Measurements from ENCODE around the gene CYSLTR2.

The CYSLTR2 gene, protein sequence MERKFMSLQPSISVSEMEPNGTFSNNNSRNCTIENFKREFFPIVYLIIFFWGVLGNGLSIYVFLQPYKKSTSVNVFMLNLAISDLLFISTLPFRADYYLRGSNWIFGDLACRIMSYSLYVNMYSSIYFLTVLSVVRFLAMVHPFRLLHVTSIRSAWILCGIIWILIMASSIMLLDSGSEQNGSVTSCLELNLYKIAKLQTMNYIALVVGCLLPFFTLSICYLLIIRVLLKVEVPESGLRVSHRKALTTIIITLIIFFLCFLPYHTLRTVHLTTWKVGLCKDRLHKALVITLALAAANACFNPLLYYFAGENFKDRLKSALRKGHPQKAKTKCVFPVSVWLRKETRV

DNA sequence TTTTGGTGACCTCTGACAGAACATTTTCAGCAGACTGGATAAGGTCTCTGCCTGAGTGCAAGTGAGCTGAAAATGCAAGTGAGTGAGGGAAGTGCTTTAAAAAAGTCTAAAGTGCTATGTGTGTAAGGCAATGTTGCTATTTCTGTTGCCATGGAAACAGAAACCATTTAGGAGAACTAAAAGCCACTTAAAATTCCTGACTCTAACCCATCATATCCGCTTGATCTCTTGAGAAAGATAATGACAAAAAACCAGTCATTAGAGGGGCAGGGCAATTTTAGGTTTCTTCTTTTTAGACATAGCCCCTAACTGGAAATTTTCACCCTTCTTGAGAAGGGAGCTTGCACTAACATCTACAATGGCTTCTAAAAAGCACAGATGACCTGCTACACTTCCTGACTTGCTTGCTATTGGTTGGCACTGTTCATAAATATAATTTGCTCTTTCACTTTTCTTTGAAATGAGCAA lies at the start of gene CYSLTR2:
TSS of gene CYSLTR2 (plus strand) at position 458 of the 468 bp plus-strand sequence. CDS start 52,889 bp downstream, outside the sequence.
- no peak for DNase-seq

DNA sequence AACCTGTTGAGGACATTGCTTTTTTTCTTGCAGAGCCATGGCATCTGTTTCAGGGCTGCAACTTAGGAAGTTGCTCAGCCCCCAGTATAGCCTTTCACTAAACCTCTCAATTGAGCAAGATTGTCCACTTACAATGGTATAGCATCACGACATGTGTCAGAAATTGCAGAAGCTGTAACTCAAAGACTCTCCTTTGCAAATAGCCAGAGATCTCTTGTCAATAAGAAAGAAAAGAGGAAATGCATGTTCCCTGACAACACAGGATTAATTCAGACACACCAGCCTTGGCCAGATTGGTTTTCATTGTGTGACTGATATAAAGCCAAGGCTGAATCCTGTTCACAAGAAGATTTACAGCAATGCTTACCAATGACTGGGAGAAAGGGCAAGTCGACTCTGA lies 38.7 kb upstream of the CYSLTR2 start:
- DNase-seq: no peak

DNA sequence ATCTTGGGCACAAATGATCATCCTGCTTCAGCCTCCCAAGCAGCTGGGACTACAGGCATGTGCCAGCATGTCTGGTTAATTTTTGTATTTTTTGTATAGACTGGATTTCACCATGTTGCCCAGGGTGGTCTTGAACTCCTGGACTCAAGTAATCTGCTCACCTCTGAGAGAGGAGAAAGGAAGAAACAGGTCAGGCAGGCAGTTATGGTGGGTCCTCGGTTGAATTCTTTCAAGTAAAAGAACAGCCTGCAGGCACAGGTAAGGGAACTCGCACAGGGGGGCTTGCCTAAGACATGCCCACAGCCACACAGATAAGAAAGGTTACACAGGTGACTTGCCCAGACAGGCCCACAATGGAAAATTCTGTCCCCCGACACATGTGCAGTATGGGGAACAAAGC lies 34.8 kb upstream of the CYSLTR2 start:
- DNase-seq: no peak

DNA sequence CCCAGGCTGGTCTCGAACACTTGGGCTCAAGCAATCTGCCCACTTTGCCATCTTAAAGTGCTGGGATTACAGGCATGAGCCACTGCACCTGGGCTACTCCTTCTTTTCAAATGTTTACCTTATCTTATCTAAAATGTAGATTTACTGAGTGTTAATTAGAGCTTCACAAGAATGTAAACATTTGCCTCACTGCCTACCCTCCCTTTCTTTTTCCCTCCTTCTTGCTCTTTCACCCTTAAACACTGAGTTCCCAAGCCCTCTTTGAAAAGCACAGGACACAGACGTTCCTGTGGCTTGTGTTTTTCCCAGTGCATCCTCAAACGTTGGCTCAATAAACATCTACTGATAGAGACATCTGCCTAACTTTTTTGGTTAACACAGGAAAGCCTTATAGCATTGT lies 32.7 kb upstream of the CYSLTR2 start:
- no peak for DNase-seq

DNA sequence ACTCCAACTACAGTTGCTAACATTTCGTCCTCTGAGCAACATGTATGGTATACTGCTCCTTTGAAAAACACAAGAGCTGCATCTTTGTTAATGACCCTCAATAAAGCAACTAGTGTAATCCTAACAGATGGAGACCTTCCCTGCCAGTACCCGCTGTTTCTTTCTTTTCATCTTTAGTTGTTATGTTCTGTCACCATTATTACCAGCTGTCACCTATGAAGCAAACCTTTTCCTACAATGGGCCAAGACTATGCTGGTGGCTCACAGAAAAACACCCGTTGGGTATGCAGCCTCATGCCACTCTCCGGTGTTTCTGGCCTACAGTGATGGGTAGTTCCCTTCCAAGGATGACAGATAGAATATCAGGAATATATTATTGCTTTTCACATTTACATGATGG lies 29.7 kb upstream of the CYSLTR2 start:
- DNase-seq: no peak

DNA sequence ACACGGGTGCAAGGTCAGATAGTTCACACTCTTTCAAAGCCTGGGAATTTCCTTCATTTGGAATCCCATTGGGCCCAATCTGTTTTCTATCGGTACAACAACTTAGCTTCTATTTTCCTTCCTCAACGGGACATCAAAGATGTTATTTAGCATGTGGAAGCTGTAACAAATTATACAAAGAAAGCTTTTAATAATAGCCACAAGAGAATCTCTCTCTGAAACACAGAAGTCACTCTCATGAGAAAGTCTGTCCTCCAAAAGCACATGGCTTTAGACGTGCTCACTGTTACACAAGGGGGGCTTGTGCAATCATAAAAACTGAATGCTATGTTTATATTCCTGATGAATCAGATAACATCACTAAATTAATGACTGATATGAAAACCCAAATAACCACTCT lies 28.9 kb upstream of the CYSLTR2 start:
- DNase-seq: no peak

DNA sequence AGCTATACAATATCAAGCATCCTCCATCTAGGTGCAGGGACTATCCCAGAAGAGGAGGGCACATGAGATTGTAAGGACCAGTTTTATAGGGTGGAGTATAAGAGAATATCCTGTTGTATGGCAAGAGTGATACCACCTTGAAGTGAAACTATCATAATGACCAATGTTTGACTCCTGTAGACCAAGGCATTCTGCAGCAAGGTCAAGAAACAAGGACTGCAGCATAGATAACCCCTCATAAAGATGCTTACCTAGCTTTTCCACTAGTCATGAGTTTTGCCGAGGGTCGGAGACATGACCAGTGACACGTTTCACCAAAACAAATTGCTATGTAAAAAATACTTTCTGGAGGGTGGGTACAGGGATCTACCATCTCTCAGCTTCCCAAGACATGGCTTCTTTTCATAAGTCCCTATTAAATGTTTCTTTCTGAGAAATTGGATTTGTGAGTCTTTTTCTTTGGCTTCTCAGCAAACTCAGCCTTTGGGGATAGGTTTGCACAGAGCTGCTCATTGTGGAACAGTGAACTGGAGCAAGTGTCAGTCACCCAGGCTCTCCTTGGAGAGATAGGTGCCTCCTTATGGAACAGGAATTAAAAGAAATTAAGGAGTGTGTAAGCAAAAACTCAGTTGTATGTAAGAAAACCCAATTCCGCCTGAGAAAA lies 28.2 kb upstream of the CYSLTR2 start:
- no peak for DNase-seq

DNA sequence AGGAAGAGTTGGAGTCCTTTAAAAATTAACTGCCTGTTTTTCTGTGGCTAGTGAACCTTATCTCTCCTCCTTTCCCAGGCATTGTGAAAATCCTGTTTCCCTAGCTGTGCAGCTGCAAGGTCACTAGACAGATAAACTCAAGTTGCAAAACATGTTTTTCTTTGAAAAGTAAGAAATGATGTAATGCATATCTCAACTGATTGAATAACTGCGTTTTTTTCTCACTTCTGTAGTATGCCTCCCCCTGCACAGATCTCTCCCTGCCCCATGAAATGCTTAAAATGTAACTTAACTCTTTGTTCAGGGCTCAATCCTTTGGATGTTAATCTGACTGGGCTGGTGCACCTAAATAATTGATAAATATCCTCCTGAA lies 27.7 kb upstream of the CYSLTR2 start:
- DNase-seq: no peak

DNA sequence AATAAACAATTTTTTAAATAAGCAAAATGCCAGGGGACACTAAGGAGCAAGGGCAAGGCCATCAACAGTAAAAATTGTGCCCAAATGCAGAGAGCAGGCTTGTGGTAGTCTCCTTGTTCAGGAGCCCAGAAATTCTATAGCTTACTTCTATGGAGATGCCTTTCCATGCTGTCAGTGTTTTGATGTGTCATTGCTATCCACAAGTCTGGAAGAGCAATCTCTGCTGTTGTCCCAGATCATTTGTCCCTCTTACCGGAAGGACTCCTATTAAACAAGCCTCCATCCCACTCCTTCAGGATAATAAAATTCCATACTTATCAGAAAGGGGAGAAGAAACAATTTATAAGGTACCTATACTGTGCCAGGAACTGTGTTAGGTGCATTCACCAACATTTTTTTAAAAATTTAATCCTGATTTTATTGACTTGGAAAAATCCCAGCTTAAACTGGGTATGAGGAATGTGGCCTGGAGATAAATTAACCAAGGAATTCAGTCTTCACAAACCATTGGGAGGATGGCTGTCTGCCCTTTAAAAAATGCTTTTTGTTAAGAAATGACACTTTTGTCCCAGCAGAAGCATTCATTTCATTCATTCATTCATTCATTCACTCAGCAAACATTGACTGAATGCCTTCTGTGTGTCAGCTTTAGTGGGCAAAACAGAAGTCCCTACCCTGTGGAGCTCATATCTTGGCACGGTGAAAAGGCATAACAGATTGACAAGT lies 26.8 kb upstream of the CYSLTR2 start:
- DNase-seq: no peak

DNA sequence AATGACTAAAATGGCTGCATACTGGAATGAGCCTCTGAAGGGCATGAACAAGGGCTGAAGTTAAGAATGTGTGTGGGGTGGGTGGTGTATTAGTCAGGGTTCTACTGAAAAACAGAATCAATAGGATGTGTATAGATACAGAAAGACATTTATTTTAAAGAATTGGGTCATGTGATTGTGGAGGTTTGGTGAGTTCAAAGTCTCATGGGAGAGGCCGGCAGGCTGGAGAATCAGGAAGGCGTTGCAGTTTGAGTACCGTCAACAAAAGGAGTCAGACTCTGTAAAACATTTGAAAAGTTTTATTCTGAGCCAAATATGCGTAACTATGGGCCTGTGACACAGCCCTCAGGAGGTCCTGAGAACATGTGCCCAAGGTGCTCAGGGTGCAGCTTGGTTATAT lies 24.5 kb upstream of the CYSLTR2 start:
- no peak for DNase-seq

DNA sequence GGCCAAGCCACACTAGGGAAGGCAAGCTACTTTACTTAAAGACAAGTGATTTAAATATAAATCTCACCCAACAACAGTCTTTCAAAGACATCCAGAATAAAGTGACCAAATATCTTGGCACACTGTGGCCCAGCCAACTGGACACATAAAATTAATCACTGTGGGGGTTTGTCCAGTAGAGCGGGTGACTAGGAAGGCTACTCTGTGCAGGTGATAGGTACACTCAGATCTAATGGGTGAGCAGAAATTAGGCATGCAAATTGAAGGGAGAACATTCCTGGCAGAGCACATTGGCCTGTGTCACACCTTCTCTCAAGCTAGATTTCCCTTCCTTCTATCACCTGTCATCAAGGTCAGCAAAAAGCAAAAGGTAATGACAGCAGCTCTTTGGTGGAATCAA lies 23.4 kb upstream of the CYSLTR2 start:
- DNase-seq: no peak

DNA sequence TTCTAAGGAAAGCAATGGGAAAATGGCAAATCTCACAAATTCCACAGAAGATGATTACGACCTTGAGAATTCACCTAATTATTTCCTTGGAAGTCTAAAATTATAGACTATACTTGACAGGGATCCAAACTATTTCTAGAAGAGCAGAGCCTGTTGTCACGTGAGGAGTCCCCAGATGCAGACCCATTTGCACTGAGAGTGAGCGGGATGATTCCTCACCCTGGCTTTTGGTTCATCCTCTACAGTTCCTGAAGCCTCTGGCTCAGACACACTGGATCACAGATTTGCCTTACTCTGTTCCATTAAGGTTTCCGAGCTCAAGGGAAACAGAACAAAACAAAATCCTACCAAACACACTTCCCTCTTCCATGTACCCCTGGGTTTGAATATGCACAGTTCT lies 23.0 kb upstream of the CYSLTR2 start:
- peak; percentile 49 for DNase-seq

DNA sequence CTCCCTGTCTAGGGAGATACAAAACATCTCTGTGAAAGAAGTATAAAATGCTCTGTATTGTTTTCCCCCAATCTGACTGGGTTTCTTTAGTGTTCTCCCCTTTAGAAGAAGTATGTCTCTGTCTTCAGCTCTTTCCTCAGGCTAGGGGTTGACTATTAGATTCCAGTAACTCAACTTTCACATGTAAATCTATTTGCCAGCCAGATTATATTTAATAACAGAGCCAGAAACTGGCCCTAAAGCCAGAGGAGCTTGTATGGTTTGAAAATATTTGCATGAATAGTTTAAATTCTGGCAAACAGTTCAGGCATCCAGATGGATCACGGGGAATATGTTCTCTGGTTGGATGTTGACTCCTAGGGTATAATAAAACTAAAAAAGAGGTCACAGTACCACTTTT lies 22.3 kb upstream of the CYSLTR2 start:
- no peak for DNase-seq

DNA sequence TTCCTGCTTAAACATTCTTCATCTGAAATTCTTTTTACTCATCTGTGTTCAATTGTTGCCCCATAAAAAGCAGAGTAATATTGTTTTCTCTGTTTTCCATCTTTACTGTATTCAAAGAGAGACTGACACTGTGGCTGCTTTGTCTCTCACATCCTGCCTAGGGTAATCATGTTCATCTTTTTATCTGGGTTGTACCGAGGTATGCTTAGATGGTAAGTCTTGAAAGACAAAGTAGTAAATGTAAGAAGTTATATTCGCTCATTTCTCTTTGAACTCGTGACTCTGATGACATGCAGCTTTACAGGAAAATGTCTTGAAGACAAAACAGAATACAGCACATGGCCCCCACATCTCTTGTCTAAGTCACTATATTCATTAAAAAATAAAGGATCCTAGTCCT lies 20.0 kb upstream of the CYSLTR2 start:
- no peak for DNase-seq

DNA sequence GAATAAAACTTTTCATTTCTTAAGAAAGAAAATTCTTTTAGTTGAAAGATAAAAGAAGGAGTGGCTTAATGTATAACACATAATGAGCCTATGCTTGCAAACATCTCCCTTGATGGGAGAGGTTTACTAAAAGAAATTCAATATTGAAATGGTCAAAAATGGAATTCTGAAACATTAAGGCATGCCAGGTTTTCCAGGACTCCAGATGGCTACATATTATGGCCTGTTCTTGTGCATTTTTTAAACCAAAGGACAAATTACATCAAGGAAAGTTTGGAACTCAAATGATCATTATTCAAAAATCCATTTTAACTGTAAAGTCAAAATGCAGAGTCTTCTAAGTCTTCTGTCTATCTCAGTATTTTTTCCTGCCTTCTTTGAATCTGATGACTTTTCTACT lies 19.1 kb upstream of the CYSLTR2 start:
- DNase-seq: no peak

DNA sequence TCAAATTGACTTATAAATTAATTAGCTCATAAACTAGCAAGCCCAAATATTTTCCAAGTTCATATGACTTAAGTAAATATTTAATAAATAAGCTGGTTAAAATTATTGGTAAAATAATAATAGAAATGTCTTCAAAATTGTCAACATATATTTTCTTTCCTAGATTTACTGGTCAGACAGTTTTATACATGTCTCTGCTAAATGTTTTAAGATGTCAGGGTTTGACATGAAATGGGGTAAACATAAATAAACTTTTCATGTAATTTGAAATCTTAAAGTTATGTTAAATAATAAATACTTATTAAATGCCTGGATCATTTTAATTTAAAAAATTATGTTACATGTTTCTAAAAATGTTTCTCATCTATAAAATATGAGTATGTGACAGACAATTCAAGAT lies 18.3 kb upstream of the CYSLTR2 start:
- DNase-seq: no peak

DNA sequence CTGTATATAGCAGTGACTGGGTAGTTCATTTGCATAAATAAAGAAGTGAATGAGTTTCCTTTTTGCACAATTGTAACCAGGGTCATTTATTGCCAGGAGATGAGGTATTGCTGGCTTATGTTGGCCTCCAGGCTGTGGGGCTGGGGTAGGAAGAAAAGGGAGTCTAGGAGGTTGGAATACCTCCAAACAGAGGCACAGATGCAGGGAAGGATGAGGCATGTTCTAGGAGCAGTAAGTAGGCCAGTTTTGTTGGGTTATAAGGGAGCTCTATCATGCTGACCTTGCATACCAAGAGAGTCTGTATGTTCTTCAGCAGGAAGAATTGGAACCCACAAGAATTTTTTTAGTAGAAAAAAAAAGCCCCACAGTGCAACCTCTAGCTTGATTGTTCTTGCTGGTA lies 17.2 kb upstream of the CYSLTR2 start:
- DNase-seq: no peak

DNA sequence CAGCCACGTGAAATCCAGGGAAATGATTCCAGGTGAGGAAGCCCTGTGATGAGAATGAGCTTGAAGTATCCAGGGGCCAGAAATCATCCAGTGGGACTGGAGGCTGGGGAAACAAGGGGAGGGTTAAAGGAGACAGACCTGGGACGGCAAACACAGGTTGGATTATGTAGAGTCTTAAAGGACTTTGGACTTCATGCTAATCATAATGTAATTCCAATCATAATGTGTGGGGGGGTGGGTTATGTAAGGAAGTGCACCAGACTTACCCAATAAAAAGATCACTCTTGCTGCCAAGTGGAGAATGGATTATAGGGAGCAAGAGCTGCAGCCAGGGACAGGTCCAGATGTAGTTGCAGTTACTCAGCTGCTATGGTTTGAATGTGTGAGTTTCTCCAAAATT lies 16.1 kb upstream of the CYSLTR2 start:
- no peak for DNase-seq

DNA sequence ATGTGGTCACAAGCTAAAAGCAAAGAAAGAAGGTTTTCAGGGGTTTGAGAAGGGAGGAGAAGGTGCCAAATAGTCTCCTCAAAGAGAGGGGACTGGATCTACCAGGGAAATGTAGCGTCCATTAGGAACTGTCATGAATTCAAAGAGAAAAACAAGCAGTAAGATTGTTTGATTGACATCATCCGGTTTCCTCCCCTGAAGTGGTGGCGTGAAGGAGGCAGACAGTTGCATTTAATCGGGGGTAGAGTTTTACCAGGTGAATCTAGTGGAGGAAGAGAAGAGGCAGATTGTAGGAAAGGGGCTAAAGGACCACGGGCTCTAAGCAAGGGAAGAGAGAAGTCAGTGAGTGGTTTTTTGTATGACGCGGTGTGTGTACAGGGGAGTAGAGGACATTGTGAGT lies 13.0 kb upstream of the CYSLTR2 start:
- no peak for DNase-seq

DNA sequence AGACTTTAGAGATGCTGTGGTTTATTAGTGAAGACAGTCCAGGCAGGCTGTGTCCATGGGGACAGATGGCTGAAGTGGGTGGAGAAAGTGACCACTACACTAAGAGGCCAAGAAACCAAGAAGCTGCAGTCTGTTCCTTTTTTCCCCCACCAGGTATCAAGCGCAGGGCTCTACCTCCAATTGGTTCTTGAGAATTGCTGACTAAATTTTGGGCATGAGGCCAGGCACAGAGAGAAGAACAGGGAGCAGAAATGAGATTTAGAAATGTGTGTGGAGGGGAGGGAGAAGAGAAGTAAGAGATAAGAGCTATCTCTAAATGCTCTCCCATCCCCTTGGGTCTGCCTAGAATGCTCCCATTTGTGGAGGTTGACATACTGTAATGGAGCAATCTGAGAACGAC lies 12.3 kb upstream of the CYSLTR2 start:
- DNase-seq: no peak

DNA sequence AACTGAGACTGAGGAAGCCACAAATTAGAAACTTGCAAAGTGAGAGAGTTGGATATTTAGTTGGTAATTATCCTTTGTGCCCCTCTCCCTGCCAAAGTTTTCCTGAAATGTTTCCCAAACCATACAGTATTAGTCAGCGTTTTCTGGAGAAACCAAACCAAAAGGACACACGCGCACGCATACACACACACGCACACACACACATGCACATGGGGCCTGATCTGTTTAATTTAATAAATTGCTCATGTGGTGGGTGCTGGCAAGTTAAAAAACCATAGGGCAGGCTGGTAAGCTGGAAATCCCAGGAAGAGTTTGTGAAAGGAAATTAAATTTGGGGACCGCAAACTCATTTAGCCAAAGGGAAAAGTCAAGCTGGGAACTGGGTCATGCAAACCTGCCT lies 11.7 kb upstream of the CYSLTR2 start:
- no peak for DNase-seq

DNA sequence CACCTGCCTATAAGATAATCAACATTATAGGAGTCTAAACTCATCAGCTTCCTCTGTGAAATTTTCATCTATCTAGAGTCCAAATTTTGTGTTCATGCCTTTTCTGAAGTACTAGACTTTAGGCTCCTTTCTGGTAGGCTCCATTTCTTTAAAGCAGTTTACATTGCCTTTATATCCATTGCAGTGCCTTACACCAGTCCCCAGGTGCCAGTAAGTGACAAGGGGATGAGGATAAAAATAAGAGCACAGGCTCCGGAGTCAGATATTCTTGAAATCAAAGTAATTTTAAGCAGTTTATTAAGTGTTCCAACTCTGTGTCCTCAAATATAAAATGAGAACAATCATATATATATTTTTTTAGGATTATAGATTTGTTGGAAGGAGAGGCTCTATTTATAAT lies 10.6 kb upstream of the CYSLTR2 start:
- no peak for DNase-seq

DNA sequence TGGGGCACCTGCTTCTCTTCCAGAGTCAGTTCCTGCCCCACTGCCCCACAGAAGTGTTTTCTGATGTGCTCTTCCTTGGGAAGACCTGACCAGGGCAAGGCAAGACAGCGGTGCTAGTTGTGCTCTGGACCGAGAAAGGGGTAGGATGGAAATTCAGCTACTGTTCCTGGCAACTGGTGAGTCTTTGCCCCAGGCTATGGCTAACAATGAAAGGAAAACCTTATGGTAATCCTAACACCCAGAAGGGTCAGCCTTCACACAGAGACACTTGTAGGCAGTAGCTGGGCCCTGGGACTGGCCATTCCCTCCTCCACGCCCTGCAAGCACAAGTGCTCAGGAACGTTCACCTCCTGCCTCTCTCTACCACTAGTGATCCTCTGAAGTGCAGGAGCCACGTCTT lies 9.6 kb upstream of the CYSLTR2 start:
- DNase-seq: no peak

DNA sequence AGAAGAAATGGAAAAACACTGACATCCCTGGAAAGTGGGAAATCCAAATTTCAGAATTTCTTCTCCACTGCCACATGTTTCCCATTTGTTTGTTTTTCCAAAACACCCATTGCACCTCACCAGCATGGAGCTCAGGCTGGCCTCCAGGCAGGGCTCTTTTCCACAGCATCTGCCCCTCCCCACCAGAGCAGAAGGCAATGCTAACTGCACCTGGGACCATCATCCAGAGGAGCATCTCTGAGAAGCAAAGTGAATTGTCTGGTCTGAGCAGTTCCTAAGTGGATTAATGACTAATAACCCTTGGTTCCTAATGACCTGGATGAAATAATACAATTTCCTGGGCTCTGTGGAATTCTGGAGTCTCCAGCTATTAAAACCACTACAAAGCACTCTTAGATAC lies 8.8 kb upstream of the CYSLTR2 start:
- DNase-seq: no peak

All from right hindlimb (tissue), 1 donor.